ENCODE results near the gene USF1.

- TF ChIP-seq CTCF (conservative IDR thresholded peaks at IDR 0.05; ENCODE audit: low read depth, low read length): no peak
- TF ChIP-seq EZH2 (IDR thresholded peaks at IDR 0.05; ENCODE audit: borderline replicate concordance, low read depth, low read length, poor library complexity, severe bottlenecking): no peak
Observed at GRCh38 chr1:161086457-161086856, 40.7 kb upstream of the USF1 start.
